T-helper 2 cell treated with Interferon-gamma antibody and Interleukin-4, amounts not matched to agents 5 μg/mL and 100 μg/mL, for 36 hours (primary cell): Measurements from ENCODE around the gene SV2C.
"Not testable (repeated sequence)": the region's sequence is repeated elsewhere in the genome, so short reads cannot be mapped to it uniquely, and the experiment has no call there.

ENCODE experiments used
- DNase-seq: peaks from one replicate; pipeline ENCODE4 v3.0.0; 2021; ENCODE audit warnings: low spot score
- H3K27ac Mint-ChIP-seq: one replicate; pipeline ENCODE4 v1.8.0; 2021; ENCODE audit warnings: mild to moderate bottlenecking, mixed read lengths
- H3K27me3 Mint-ChIP-seq: one replicate; pipeline ENCODE4 v1.8.0; 2021; ENCODE audit warnings: low read depth, mixed read lengths
- H3K36me3 Mint-ChIP-seq: one replicate; pipeline ENCODE4 v1.8.0; 2021; ENCODE audit warnings: low read depth, mixed read lengths
- H3K4me1 Mint-ChIP-seq: one replicate; pipeline ENCODE4 v1.8.0; 2021; ENCODE audit warnings: low read depth, mixed read lengths
- H3K4me3 Mint-ChIP-seq: one replicate; pipeline ENCODE4 v1.8.0; 2022; ENCODE audit warnings: mild to moderate bottlenecking, moderate library complexity, mixed read lengths
- H3K9me3 Mint-ChIP-seq: one replicate; pipeline ENCODE4 v1.8.0; 2021; ENCODE audit warnings: mixed read lengths

The SV2C gene

GRCh38 chr5:76278261-76278789 lies 195.1 kb downstream of the SV2C start:
- DNase-seq: no peak
- no peaks in the 10 kb centered on the region for H3K36me3 Mint-ChIP-seq
- H3K27me3 Mint-ChIP-seq: no peaks in the 10 kb centered on the region
- no peaks in the 10 kb centered on the region for H3K9me3 Mint-ChIP-seq
- no peak overlapping the region for H3K4me3 Mint-ChIP-seq
- no peaks in the 10 kb centered on the region for H3K4me1 Mint-ChIP-seq
- no peak overlapping the region for H3K27ac Mint-ChIP-seq

DNA sequence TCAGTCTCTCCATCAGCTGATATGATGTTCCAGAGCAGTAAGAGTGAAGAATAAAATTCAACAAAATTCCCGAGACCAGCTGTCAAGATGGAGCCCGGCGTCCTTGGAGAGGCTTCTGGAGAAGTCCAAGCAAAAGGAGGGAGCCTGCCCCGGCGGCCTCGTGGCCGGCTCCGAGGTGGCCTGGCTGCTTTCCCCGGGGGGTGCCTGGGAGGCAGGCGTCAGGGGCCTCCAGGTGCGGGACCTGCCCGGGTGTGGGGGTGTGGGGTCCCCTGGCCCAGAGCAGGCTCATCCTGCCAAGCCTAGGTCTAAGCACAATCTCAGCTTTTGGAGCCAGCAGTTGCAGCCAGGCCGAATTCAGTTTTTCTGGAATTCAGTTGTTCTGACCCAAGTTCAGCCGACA lies 197.3 kb downstream of the SV2C start:
- DNase-seq: no peak
- H3K4me3 Mint-ChIP-seq: no peak overlapping the region
- H3K4me1 Mint-ChIP-seq: no peaks in the 10 kb centered on the region
- no peaks in the 10 kb centered on the region for H3K9me3 Mint-ChIP-seq
- no peaks in the 10 kb centered on the region for H3K36me3 Mint-ChIP-seq
- H3K27me3 Mint-ChIP-seq: no peaks in the 10 kb centered on the region
- H3K27ac Mint-ChIP-seq: no peak overlapping the region

- no peak overlapping the region for H3K27ac Mint-ChIP-seq
Observed at GRCh38 chr5:76283670-76284069, 200.5 kb downstream of the SV2C start.

DNA sequence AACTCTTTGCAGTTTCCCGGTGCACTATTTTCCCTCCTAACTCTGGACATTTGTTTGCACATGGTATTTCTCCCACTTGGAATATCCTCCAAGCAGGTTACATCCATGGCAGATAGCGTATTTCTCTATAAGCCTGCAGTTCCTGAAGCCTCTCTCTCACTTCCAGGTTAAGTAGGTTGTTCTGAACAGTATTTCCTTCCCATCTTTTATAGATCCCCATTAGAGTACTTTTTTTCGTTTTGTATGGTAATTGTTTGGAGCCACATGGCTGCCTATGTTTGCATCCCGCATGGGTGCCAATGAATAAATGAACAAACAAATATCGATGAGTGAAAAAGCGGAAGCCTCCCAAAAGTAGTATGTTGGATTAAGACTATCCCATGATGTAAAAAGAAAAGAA lies 206.5 kb downstream of the SV2C start:
- peaks cover 12% of the 10 kb centered on the region for H3K4me1 Mint-ChIP-seq
- no peak overlapping the region for H3K27ac Mint-ChIP-seq
- H3K4me3 Mint-ChIP-seq: no peak overlapping the region

More at GRCh38 chr5:76283670-76284069, 200.5 kb downstream of the SV2C start:
- no peaks in the 10 kb centered on the region for H3K9me3 Mint-ChIP-seq
- no peaks in the 10 kb centered on the region for H3K36me3 Mint-ChIP-seq
- no peaks in the 10 kb centered on the region for H3K4me1 Mint-ChIP-seq
- no peaks in the 10 kb centered on the region for H3K27me3 Mint-ChIP-seq
- no peak overlapping the region for H3K4me3 Mint-ChIP-seq
- no peak for DNase-seq

GRCh38 chr5:76290321-76290757 lies 207.2 kb downstream of the SV2C start:
- no peaks in the 10 kb centered on the region for H3K36me3 Mint-ChIP-seq
- no peaks in the 10 kb centered on the region for H3K9me3 Mint-ChIP-seq
- H3K4me3 Mint-ChIP-seq: no peak overlapping the region
- peak overlapping the region; percentile 18 for H3K27ac Mint-ChIP-seq
- H3K4me1 Mint-ChIP-seq: peaks cover 14% of the 10 kb centered on the region
- DNase-seq: no peak
- peaks cover 22% of the 10 kb centered on the region for H3K27me3 Mint-ChIP-seq

More for the DNA sequence above, 206.5 kb downstream of the SV2C start:
- Mint-ChIP-seq H3K36me3 (no peaks in the 10 kb centered on the region), H3K9me3 (no peaks in the 10 kb centered on the region), H3K27me3 (peaks cover 16% of the 10 kb centered on the region)
- no peak for DNase-seq

- no peaks in the 10 kb centered on the region for H3K9me3 Mint-ChIP-seq
- H3K27ac Mint-ChIP-seq: no peak overlapping the region
- H3K36me3 Mint-ChIP-seq: no peaks in the 10 kb centered on the region
- H3K4me1 Mint-ChIP-seq: peaks cover 14% of the 10 kb centered on the region
- no peak for DNase-seq
- H3K4me3 Mint-ChIP-seq: no peak overlapping the region
- H3K27me3 Mint-ChIP-seq: peaks cover 32% of the 10 kb centered on the region
Observed at GRCh38 chr5:76291305-76292077, 208.3 kb downstream of the SV2C start.

- H3K27ac Mint-ChIP-seq: no peak overlapping the region
- no peaks in the 10 kb centered on the region for H3K9me3 Mint-ChIP-seq
- peaks cover 38% of the 10 kb centered on the region for H3K27me3 Mint-ChIP-seq
- no peak for DNase-seq
- H3K4me3 Mint-ChIP-seq: no peak overlapping the region
- H3K4me1 Mint-ChIP-seq: peaks cover 15% of the 10 kb centered on the region
- H3K36me3 Mint-ChIP-seq: no peaks in the 10 kb centered on the region
Observed at GRCh38 chr5:76292620-76293322, 209.6 kb downstream of the SV2C start.

GRCh38 chr5:76294573-76294972 lies 211.4 kb downstream of the SV2C start:
- Mint-ChIP-seq H3K9me3 (no peaks in the 10 kb centered on the region), H3K4me1 (peaks cover 28% of the 10 kb centered on the region), H3K27me3 (peaks cover 40% of the 10 kb centered on the region), H3K4me3 (no peak overlapping the region), H3K27ac (no peak overlapping the region), H3K36me3 (no peaks in the 10 kb centered on the region)
- no peak for DNase-seq

- H3K4me1 Mint-ChIP-seq: peaks cover 43% of the 10 kb centered on the region
- H3K27ac Mint-ChIP-seq: no peak overlapping the region
- H3K9me3 Mint-ChIP-seq: no peaks in the 10 kb centered on the region
- H3K4me3 Mint-ChIP-seq: no peak overlapping the region
- peaks cover 28% of the 10 kb centered on the region for H3K27me3 Mint-ChIP-seq
- no peaks in the 10 kb centered on the region for H3K36me3 Mint-ChIP-seq
- no peak for DNase-seq
Observed at GRCh38 chr5:76298852-76299251, 215.7 kb downstream of the SV2C start.

- H3K4me3 Mint-ChIP-seq: peak overlapping the region; percentile 79
- peaks cover 49% of the 10 kb centered on the region for H3K4me1 Mint-ChIP-seq
- peaks cover 26% of the 10 kb centered on the region for H3K27me3 Mint-ChIP-seq
- peaks cover 2% of the 10 kb centered on the region for H3K36me3 Mint-ChIP-seq
- peaks cover 5% of the 10 kb centered on the region for H3K9me3 Mint-ChIP-seq
- peak overlapping the region; percentile 89 for H3K27ac Mint-ChIP-seq
- DNase-seq: no peak
Observed at GRCh38 chr5:76299592-76299991, 216.4 kb downstream of the SV2C start.

DNA sequence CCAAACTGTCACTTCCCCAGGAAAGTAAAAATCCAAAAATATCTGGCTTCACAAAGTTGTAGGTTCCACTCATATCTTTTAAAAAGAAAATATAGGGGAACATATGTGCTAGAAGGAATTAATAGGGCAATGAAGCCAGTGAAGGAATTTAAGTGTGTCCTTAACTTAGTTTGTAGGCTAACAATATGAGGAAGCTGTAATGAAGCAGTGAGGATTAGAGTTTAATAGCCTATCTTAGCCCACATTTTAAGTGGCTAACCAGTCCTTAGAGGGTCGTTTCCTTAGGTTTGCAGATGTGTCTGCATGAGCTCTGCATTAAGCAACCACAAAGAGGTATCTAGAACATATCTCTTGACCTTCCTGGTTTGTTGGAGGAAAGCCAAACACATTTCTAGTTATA lies 218.7 kb downstream of the SV2C start:
- H3K27ac Mint-ChIP-seq: not testable (repeated sequence)

GRCh38 chr5:76302661-76303060 lies 219.5 kb downstream of the SV2C start:
- not testable (repeated sequence) for H3K27ac Mint-ChIP-seq, H3K36me3 Mint-ChIP-seq, H3K4me3 Mint-ChIP-seq, DNase-seq, H3K27me3 Mint-ChIP-seq
- peaks cover 54% of the 10 kb centered on the region for H3K4me1 Mint-ChIP-seq
- H3K9me3 Mint-ChIP-seq: peaks cover 14% of the 10 kb centered on the region

More for the DNA sequence above, 218.7 kb downstream of the SV2C start:
- not testable (repeated sequence) for H3K27me3 Mint-ChIP-seq, H3K36me3 Mint-ChIP-seq, H3K4me3 Mint-ChIP-seq, DNase-seq
- H3K4me1 Mint-ChIP-seq: peaks cover 52% of the 10 kb centered on the region
- H3K9me3 Mint-ChIP-seq: peaks cover 14% of the 10 kb centered on the region

- Mint-ChIP-seq H3K4me1 (peaks cover 54% of the 10 kb centered on the region), H3K4me3 (peak overlapping the region; percentile 23), H3K36me3 (peaks cover 5% of the 10 kb centered on the region), H3K27me3 (peaks cover 15% of the 10 kb centered on the region), H3K9me3 (peaks cover 14% of the 10 kb centered on the region), H3K27ac (no peak overlapping the region)
- peak; percentile 26 for DNase-seq
Observed at GRCh38 chr5:76303921-76304320, 220.7 kb downstream of the SV2C start.

- H3K27me3 Mint-ChIP-seq: peaks cover 16% of the 10 kb centered on the region
- no peak overlapping the region for H3K4me3 Mint-ChIP-seq
Observed at GRCh38 chr5:76305269-76305668, 222.1 kb downstream of the SV2C start.

More at GRCh38 chr5:76305269-76305668, 222.1 kb downstream of the SV2C start:
- Mint-ChIP-seq H3K9me3 (peaks cover 14% of the 10 kb centered on the region), H3K4me1 (peaks cover 45% of the 10 kb centered on the region), H3K36me3 (peaks cover 5% of the 10 kb centered on the region), H3K27ac (no peak overlapping the region)
- no peak for DNase-seq
